Measurements from ENCODE around the gene CBLN3. TPM values are rescaled to one million over a fixed set of nuclear protein-coding genes. Genes with fewer than 3 reads are reported as not detected.
A peak's percentile ranks its signal among the peaks of the same experiment; 100 is the strongest.

CBLN3 gene
- total and polyA plus RNA-seq, 9 of the 15 experiments (the other 6 are each of a cell fraction or from before 2014, with no cell fraction given), result 0.05 to 0.59 (median 0.26) TPM; not detected in 1

DNA sequence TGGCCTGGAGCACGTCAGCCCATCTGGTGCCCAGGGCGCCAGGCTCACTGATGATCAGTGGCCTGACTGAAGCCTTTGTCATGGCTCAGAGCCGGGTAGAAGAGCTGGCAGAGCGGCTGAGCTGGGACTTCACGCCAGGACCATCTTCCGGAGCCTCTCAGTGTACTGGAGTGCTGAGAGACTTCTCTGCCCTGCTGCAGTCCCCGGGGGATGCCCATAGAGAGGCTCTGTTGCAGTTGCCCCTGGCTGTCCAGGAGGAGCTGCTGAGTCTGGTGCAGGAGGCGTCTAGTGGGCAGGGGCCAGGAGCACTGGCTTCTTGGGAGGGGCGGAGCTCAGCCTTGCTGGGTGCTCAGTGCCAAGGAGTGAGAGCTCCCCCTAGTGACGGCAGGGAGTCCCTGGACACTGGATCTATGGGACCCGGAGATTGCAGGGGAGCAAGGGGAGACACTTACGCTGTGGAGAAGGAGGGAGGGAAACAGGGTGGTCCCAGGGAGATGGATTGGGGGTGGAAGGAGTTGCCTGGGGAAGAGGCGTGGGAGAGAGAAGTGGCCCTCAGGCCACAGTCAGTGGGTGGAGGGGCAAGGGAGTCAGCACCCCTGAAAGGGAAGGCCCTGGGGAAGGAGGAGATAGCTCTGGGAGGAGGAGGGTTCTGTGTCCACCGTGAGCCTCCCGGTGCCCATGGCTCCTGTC lies 2.2 kb upstream of the CBLN3 start (continued):
- TF ChIP-seq, protein P1, sequence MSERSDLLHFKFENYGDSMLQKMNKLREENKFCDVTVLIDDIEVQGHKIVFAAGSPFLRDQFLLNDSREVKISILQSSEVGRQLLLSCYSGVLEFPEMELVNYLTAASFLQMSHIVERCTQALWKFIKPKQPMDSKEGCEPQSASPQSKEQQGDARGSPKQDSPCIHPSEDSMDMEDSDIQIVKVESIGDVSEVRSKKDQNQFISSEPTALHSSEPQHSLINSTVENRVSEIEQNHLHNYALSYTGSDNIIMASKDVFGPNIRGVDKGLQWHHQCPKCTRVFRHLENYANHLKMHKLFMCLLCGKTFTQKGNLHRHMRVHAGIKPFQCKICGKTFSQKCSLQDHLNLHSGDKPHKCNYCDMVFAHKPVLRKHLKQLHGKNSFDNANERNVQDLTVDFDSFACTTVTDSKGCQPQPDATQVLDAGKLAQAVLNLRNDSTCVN (CRISPR knock-in tag; IDR thresholded peaks at IDR 0.05), result peak; percentile 76; the same call in 1 of the 2 replicates
- no peak for TF ChIP-seq ZNF184 (CRISPR knock-in tag; IDR thresholded peaks at IDR 0.05)
- TF ChIP-seq EP400 (IDR thresholded peaks at IDR 0.05), result no peak
- no peak for TF ChIP-seq C11orf30 (IDR thresholded peaks at IDR 0.05; ENCODE audit: low read depth)
- peak; percentile 24; the same call in 1 of the 2 replicates for TF ChIP-seq CREM (IDR thresholded peaks at IDR 0.05; ENCODE audit: low read depth)
- TF ChIP-seq RAD21 (CRISPR knock-in tag; conservative IDR thresholded peaks at IDR 0.05 in 1 of 2, IDR thresholded peaks at IDR 0.05 in 1 of 2), result peak; percentile 74 to 90
- TF ChIP-seq RCOR1 (IDR thresholded peaks at IDR 0.05; ENCODE audit: borderline replicate concordance in 1 of 2, low read depth in 2 of 2, low read length in 2 of 2), result 0 out of 4 replicates have a peak, but pooled peaks of 1 of the 2 experiments have one; percentile 23
- TF ChIP-seq DMBX1 (CRISPR knock-in tag; IDR thresholded peaks at IDR 0.05; ENCODE audit: borderline replicate concordance), result no peak
- TF ChIP-seq SMC3 (conservative IDR thresholded peaks at IDR 0.05; ENCODE audit: insufficient read depth, low read depth, low read length), result peak; percentile 92
- TF ChIP-seq ASH1L (IDR thresholded peaks at IDR 0.05; ENCODE audit: borderline replicate concordance, low read depth, partially characterized antibody), result no peak
- TF ChIP-seq ATF7 (IDR thresholded peaks at IDR 0.05), result 0 out of 2 replicates have a peak, but pooled peaks have one; percentile 20
- TF ChIP-seq ARID2 (IDR thresholded peaks at IDR 0.05), result peak; percentile 89
- TF ChIP-seq ZNF263 (CRISPR knock-in tag; IDR thresholded peaks at IDR 0.05; ENCODE audit: borderline replicate concordance), result peak; percentile 76
- TF ChIP-seq, protein P2, sequence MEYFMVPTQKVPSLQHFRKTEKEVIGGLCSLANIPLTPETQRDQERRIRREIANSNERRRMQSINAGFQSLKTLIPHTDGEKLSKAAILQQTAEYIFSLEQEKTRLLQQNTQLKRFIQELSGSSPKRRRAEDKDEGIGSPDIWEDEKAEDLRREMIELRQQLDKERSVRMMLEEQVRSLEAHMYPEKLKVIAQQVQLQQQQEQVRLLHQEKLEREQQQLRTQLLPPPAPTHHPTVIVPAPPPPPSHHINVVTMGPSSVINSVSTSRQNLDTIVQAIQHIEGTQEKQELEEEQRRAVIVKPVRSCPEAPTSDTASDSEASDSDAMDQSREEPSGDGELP (CRISPR knock-in tag; IDR thresholded peaks at IDR 0.05; ENCODE audit: borderline replicate concordance), result peak; percentile 19; the same call in 1 of the 2 replicates
- TF ChIP-seq CTBP1 (IDR thresholded peaks at IDR 0.05; ENCODE audit: borderline replicate concordance), result peak; percentile 28; the same call in 1 of the 2 replicates
- TF ChIP-seq, protein P3, sequence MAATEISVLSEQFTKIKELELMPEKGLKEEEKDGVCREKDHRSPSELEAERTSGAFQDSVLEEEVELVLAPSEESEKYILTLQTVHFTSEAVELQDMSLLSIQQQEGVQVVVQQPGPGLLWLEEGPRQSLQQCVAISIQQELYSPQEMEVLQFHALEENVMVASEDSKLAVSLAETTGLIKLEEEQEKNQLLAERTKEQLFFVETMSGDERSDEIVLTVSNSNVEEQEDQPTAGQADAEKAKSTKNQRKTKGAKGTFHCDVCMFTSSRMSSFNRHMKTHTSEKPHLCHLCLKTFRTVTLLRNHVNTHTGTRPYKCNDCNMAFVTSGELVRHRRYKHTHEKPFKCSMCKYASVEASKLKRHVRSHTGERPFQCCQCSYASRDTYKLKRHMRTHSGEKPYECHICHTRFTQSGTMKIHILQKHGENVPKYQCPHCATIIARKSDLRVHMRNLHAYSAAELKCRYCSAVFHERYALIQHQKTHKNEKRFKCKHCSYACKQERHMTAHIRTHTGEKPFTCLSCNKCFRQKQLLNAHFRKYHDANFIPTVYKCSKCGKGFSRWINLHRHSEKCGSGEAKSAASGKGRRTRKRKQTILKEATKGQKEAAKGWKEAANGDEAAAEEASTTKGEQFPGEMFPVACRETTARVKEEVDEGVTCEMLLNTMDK (IDR thresholded peaks at IDR 0.05; ENCODE audit: borderline replicate concordance, insufficient read depth, low read depth, low read length, poor library complexity, severe bottlenecking), result peak; percentile 50
- peak; percentile 68 for TF ChIP-seq ZNF316 (IDR thresholded peaks at IDR 0.05)
- TF ChIP-seq RBFOX2 (IDR thresholded peaks at IDR 0.05; ENCODE audit: low read depth, low read length), result 0 out of 2 replicates have a peak, but pooled peaks have one; percentile 8
- TF ChIP-seq ZNF696 (CRISPR knock-in tag; conservative IDR thresholded peaks at IDR 0.05), result no peak
- peak in 1 of 2 experiments; percentile 64; a peak in 2 of 4 replicates for TF ChIP-seq MAZ (CRISPR knock-in tag; conservative IDR thresholded peaks at IDR 0.05 in 1 of 2, IDR thresholded peaks at IDR 0.05 in 1 of 2)
- peak; percentile 66; the same call in 1 of the 2 replicates for TF ChIP-seq STAG1 (CRISPR knock-in tag; IDR thresholded peaks at IDR 0.05; ENCODE audit: borderline replicate concordance)
- TF ChIP-seq CBFB (CRISPR knock-in tag; IDR thresholded peaks at IDR 0.05), result 0 out of 2 replicates have a peak, but pooled peaks have one; percentile 35
